ENCODE measurements around the gene FUCA2. TPM values are rescaled to one million over a fixed set of nuclear protein-coding genes. Genes with fewer than 3 reads are reported as not detected.

FUCA2 gene
- total and polyA plus RNA-seq, 2 experiments from 2014 or later = 31.8 to 33.4 TPM

DNA sequence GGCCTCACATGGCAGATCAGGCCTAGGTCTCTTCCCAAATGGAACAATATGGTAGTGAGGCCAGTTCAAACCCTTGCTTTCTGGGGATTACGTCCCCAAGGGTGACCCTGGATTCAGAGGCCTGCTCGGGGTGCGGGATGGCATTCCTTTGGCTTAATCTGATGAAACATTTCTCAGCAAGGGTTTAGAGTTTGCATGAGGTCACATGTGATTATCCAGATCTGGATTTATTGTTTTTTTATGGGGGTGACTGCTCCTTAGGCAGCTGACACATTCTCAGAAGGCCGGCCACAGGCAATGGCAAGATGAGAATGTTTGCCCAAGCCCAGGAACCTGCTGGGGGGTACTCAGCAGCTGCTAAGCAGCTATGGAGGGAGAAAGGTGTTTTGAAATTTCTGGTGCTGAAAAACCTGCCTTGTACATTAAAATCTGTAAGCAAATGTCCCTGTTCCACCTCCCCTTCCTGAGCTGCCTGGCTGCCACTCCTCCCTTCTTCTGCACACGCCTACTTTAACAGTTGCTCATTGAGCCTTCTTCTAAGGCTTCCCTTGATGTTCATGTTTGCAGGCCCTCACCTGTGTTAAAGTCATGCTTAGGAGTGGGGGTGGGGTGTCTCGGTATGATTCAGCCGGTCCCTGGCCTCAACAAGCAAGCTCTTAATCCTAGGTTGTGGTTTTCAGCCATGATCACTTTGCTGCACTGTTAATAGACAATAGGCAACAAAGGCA is 37.9 kb upstream of the FUCA2 start:
- Histone ChIP-seq H2AFZ (no peak overlapping the region), H3K27me3 (ENCODE audit: insufficient read depth) (no peaks in the 10 kb centered on the region), H3K4me3 (no peak overlapping the region), H3K4me2 (no peak overlapping the region), H3K27ac (ENCODE audit: low read depth) (no peak overlapping the region), H3K36me3 (ENCODE audit: insufficient read depth) (no peaks in the 10 kb centered on the region), H3K4me1 (ENCODE audit: insufficient read depth) (no peaks in the 10 kb centered on the region), H4K20me1 (replicated peaks; ENCODE audit: insufficient read depth) (no peaks in the 10 kb centered on the region), H3F3A (replicated peaks; ENCODE audit: low read depth) (no peaks in the 10 kb centered on the region), H3K9me2 (ENCODE audit: insufficient read depth) (no peaks in the 10 kb centered on the region), H3K79me2 (replicated peaks; ENCODE audit: insufficient read depth) (no peaks in the 10 kb centered on the region)
- Mint-ChIP-seq H3K4me1 (no peaks in the 10 kb centered on the region; the same call in 1 of the 3 replicates), H3K27ac (no peak overlapping the region), H3K9me3 (no peaks in the 10 kb centered on the region), H3K27me3 (ENCODE audit: insufficient read depth, low read depth, poor library complexity) (peaks cover 1% of the 10 kb centered on the region), H3K36me3 (ENCODE audit: low read depth) (no peaks in the 10 kb centered on the region), H3K4me3 (no peak overlapping the region)
- TF ChIP-seq STAT1 (IDR thresholded peaks at IDR 0.05; ENCODE audit: unreplicated experiment) (no peak), ZNF114 (CRISPR knock-in tag; IDR thresholded peaks at IDR 0.05) (no peak), ETS1 (IDR thresholded peaks at IDR 0.05) (no peak), NANOG (IDR thresholded peaks at IDR 0.05; ENCODE audit: borderline replicate concordance) (no peak), EZH2 (IDR thresholded peaks at IDR 0.05; ENCODE audit: low read depth, unreplicated experiment) (no peak), POLR2AphosphoS5 (IDR thresholded peaks at IDR 0.05; ENCODE audit: low read depth) (no peak), REST (IDR thresholded peaks at IDR 0.05; ENCODE audit: unreplicated experiment) (no peak), CTCF (conservative IDR thresholded peaks at IDR 0.05; ENCODE audit: low read depth in 2 of 2) (no peak), ZNF331 (CRISPR knock-in tag; IDR thresholded peaks at IDR 0.05; ENCODE audit: low read depth) (no peak), CREB1 (CRISPR knock-in tag; IDR thresholded peaks at IDR 0.05; ENCODE audit: low read depth) (no peak)
- TF ChIP-seq, protein P1, sequence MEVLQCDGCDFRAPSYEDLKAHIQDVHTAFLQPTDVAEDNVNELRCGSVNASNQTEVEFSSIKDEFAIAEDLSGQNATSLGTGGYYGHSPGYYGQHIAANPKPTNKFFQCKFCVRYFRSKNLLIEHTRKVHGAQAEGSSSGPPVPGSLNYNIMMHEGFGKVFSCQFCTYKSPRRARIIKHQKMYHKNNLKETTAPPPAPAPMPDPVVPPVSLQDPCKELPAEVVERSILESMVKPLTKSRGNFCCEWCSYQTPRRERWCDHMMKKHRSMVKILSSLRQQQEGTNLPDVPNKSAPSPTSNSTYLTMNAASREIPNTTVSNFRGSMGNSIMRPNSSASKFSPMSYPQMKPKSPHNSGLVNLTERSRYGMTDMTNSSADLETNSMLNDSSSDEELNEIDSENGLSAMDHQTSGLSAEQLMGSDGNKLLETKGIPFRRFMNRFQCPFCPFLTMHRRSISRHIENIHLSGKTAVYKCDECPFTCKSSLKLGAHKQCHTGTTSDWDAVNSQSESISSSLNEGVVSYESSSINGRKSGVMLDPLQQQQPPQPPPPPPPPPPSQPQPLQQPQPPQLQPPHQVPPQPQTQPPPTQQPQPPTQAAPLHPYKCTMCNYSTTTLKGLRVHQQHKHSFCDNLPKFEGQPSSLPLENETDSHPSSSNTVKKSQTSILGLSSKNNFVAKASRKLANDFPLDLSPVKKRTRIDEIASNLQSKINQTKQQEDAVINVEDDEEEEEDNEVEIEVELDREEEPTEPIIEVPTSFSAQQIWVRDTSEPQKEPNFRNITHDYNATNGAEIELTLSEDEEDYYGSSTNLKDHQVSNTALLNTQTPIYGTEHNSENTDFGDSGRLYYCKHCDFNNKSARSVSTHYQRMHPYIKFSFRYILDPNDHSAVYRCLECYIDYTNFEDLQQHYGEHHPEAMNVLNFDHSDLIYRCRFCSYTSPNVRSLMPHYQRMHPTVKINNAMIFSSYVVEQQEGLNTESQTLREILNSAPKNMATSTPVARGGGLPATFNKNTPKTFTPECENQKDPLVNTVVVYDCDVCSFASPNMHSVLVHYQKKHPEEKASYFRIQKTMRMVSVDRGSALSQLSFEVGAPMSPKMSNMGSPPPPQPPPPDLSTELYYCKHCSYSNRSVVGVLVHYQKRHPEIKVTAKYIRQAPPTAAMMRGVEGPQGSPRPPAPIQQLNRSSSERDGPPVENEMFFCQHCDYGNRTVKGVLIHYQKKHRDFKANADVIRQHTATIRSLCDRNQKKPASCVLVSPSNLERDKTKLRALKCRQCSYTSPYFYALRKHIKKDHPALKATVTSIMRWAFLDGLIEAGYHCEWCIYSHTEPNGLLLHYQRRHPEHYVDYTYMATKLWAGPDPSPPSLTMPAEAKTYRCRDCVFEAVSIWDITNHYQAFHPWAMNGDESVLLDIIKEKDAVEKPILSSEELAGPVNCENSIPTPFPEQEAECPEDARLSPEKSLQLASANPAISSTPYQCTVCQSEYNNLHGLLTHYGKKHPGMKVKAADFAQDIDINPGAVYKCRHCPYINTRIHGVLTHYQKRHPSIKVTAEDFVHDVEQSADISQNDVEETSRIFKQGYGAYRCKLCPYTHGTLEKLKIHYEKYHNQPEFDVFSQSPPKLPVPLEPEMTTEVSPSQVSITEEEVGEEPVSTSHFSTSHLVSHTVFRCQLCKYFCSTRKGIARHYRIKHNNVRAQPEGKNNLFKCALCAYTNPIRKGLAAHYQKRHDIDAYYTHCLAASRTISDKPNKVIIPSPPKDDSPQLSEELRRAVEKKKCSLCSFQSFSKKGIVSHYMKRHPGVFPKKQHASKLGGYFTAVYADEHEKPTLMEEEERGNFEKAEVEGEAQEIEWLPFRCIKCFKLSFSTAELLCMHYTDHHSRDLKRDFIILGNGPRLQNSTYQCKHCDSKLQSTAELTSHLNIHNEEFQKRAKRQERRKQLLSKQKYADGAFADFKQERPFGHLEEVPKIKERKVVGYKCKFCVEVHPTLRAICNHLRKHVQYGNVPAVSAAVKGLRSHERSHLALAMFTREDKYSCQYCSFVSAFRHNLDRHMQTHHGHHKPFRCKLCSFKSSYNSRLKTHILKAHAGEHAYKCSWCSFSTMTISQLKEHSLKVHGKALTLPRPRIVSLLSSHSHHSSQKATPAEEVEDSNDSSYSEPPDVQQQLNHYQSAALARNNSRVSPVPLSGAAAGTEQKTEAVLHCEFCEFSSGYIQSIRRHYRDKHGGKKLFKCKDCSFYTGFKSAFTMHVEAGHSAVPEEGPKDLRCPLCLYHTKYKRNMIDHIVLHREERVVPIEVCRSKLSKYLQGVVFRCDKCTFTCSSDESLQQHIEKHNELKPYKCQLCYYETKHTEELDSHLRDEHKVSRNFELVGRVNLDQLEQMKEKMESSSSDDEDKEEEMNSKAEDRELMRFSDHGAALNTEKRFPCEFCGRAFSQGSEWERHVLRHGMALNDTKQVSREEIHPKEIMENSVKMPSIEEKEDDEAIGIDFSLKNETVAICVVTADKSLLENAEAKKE (CRISPR knock-in tag; IDR thresholded peaks at IDR 0.05) = no peak
- DNase-seq (ENCODE audit: low spot score) (no peak), ATAC-seq (no peak)

All from GM23338 (cell line).